ENCODE measurements around the gene G6PC2.
"Not testable (repeated sequence)": the region's sequence is repeated elsewhere in the genome, so short reads cannot be mapped to it uniquely, and the experiment has no call there.

Gene G6PC2, protein sequence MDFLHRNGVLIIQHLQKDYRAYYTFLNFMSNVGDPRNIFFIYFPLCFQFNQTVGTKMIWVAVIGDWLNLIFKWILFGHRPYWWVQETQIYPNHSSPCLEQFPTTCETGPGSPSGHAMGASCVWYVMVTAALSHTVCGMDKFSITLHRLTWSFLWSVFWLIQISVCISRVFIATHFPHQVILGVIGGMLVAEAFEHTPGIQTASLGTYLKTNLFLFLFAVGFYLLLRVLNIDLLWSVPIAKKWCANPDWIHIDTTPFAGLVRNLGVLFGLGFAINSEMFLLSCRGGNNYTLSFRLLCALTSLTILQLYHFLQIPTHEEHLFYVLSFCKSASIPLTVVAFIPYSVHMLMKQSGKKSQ

DNA sequence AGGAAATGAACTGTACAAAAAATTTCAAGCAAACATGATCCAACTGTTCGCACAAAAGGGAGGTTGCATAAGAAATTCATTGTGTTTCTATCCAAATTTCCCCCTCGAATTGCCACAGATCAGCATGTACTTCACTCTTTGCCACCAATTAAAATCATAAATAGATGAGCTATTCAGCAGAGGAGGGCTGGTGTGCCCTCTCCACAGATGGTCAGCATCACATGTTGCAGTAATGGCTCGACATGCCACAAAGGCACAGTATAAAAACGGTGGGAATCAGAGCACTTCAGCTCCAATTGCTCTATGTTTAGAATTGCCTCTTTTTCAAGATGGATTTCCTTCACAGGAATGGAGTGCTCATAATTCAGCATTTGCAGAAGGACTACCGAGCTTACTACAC lies at the start of gene G6PC2:
G6PC2 (plus strand) TSS at position 289 of the 400 bp plus-strand sequence; CDS start at position 330, 41 bp downstream.
- DNase-seq (ENCODE audit: low spot score): no peak

DNA sequence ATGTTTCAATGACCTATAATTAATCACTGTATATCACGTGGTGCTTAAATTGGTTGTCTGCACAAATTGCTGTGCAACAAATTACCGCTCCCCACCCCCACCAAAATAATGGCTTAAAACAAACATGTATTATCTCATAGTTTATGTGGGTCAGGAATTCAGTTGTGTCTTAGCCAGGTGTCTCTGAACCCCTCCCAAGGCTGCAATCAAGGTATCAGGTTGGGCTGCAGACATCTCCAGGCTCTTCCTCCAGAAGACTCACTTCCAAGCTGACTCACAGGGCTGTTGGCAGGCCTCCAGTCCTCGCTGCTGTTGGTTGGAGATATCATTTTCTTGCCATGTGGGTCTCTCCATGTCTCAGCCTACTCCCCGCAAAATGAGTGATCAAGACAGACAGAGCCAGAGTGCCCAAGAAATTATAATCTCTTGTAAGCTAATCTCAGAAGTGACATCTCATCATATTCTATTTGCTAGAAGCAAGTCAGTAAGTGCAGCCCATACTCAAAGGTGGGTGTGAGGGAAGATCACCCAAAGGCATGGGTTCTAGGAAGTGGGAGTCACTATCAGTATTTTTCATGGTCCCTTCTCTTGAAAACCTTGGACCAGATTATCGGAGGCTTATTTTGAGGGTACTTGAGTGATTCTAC lies 49.3 kb upstream of the G6PC2 start:
- no peak for DNase-seq (ENCODE audit: low spot score)

DNA sequence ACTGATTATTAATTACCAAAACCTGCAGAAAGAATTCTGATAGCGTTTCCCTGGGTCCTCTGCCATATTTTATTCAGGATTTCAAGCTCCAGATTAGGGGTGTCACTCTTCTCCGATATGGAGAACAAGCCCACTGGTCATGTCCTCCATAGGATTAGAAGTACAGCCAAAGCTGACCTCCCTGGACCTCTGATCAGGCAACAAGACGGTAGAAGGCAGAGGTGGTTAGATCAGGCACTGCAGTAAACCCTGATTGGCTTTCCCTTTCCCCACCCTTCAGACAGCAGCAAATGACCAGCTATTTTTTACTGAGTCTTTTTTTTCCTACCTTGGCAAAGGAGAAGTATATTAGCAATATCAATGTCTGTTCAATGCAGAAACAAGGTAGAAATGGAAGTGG lies 48.6 kb upstream of the G6PC2 start:
- no peak for DNase-seq (ENCODE audit: low spot score)

DNA sequence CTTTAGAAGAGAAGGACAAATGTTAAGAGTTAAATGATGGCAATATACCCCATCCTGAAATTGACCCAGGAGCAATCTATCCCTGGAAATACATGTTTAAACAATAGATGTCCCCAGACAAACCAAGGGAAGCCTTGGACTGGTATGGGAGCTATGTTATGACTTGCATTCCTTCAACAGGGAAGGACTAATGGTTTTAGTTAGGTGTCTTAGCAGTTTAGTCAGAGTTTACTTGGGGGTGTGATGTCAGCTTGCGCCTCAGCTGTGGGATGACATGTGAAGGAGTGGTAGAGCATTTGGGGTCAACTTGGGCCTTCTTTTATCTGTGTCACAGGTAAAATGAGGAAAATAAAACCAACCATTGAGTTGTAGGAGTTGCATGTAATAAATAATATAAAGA lies 47.6 kb upstream of the G6PC2 start:
- DNase-seq (ENCODE audit: low spot score): no peak

DNA sequence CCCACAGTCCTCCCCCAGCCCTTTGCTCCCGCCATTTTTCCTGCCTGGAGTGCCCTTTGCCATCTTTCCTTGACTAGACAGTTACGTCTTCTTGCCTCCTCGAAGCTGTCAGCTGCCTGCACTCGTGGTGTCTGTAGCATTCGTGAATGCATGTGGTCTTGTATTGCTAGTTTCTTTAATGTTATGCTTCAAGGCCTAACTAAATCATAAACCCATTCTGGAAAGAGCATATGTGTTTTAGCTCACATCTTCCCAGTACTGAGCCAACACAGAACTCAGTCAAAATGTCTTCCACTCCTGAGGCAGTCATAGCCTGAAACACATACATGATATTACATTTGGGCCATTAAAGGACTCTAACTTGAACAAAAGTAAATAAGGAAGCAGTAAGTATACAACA lies 46.4 kb upstream of the G6PC2 start:
- DNase-seq (ENCODE audit: low spot score): no peak

DNA sequence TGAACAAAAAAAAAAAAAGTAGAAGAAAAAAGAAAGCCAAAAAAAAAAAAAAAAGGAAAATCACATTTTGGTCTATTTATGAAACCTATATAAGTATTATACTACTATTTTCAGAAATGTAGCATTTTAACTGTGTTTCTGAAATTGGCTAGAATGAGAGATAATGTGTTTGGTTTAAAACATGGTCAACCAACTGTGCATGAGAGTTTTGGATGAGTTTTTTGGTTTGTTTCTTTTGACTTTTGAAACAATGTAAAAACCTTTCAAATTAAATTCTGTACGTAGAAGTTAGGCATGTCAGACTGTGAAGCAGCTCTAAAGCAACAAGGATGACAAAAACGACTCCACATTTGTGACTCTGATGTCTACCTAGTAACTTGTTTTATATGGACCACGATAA lies 45.5 kb upstream of the G6PC2 start:
- no peak for DNase-seq (ENCODE audit: low spot score)

DNA sequence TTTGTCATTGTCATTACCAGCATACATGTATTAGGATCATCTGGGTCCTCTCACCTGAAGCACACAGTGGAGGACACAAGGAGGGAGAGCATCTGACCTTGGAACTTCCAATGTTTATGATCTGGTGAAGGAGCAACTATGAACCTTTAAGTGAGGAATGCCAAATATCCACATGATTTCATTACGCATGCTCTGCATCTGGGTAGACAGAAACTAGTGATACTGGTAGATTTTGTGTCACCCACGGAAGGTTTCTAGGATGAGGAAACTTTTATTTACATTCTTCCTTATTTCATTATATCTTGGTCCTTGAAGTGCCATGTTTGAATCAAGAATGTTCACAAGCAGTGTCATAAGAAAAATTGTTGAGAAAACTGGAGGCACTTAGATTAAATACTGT lies 42.9 kb upstream of the G6PC2 start:
- no peak for DNase-seq (ENCODE audit: low spot score)

DNA sequence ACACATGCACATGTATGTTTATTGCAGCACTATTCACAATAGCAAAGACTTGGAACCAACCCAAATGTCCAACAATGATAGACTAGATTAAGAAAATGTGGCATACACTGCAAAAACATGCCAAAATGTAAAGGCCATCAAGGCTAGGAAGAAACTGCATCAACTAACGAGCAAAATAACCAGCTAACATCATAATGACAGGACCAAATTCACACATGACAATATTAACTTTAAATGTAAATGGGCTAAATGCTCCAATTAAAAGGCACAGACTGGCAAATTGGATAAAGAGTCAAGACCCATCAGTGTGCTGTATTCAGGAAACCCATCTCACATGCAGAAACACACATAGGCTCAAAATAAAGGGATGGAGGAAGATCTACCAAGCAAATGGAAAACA lies 33.9 kb upstream of the G6PC2 start:
- DNase-seq (ENCODE audit: low spot score): not testable (repeated sequence)

DNA sequence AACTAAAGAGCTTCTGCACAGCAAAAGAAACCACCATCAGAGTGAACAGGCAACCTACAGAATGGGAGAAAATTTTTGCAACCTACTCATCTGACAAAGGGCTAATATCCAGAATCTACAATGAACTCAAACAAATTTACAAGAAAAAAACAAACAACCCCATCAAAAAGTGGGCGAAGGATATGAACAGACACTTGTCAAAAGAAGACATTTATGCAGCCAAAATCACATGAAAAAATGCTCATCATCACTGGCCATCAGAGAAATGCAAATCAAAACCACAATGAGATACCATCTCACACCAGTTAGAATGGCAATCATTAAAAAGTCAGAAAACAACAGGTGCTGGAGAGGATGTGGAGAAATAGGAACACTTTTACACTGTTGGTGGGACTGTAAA lies 30.7 kb upstream of the G6PC2 start:
- DNase-seq (ENCODE audit: low spot score): not testable (repeated sequence)

DNA sequence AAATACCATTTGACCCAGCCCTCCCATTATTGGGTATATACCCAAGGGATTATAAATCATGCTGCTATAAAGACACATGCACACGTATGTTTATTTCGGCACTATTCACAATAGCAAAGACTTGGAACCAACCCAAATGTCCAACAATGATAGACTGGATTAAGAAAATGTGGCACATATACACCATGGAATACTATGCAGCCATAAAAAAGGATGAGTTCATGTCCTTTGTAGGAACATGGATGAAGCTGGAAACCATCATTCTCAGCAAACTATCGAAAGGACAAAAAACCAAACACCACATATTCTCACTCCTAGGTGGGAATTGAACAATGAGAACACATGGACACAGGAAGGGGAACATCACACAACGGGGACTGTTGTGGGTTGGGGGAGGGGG lies 30.3 kb upstream of the G6PC2 start:
- DNase-seq (ENCODE audit: low spot score): not testable (repeated sequence)

DNA sequence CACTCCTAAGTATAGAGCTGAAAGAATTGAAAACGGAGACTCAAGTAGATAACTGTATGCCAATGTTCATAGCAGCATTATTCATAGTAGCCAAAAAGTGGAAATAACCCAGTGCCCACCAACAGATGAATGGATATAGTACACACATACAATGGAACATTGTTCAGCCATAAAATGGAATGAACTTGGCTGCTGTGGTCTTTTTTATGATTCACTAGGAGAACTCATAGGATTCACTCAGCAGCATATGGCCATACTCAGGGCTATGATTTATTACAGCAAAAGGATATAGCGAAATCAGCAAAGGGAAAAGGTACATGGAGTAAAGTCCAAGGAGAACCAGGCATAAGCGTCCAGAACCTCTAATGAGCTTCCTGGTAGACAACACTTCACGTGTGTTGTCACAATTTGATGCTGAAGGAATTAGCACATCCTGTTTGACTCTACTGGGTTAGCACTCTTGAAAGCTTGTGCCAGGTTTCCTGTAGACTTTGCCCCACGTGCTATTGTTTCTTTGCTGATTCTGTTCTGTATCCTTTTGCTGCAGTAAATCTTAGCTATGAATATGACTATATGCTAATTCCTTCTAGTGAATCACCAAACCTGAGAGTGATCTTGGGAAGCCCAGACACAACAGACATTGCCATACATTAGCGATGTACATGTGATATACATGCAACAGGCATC lies 26.6 kb upstream of the G6PC2 start:
- no peak for DNase-seq (ENCODE audit: low spot score)

DNA sequence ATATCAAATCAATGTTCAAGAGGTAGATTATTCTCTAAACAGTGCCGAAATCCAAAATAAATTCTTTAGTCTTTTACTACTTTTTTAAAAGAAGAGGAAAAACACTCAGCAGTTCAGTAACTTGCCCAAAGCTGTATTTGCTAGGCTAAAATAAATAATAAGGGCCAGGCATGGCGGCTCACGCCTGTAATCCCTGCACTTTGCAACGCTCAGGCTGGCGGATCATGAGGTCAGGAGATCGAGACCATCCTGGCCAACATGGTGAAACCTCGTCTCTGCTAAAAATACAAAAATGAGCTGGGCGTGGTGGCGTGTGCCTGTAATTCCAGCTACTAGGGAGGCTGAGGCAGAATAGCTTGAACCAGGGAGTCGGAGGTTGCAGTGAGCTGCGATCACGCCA lies 18.9 kb upstream of the G6PC2 start:
- not testable (repeated sequence) for DNase-seq (ENCODE audit: low spot score)

DNA sequence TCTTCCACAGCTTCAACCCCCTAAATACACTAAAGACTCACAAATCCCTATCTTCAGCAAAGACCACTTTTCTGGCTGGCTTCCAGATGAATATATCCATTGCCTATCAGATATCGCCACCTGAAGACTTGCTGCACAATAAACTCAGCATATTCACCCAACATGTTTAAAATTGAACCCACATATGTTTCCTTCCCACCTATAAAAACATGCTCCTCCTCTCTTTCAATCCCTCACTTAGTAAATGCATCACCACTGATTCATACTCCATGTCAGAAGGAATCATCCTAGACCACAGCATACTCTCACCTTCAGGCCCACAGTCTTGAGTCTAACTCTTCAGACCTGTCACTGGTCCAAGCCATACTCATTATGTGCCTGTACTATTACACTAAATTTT lies 16.1 kb upstream of the G6PC2 start:
- no peak for DNase-seq (ENCODE audit: low spot score)

DNA sequence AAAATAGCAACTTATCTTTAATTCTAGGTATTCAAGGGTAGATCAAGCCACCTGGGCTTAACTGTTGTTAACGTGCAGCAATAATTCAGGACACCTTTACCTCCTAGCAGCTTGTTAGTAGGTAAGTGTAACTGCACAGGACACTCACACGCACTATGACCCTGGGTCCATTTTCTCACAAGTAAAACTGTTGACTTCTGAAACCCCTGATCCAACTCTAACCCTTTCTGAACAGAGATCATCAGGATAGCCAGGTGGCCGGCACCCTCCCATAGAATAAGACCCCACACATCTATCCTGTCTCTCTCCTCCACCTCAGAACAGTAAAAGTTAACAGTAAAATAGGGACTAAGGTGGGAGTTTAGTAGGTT lies 11.5 kb upstream of the G6PC2 start:
- no peak for DNase-seq (ENCODE audit: low spot score)

DNA sequence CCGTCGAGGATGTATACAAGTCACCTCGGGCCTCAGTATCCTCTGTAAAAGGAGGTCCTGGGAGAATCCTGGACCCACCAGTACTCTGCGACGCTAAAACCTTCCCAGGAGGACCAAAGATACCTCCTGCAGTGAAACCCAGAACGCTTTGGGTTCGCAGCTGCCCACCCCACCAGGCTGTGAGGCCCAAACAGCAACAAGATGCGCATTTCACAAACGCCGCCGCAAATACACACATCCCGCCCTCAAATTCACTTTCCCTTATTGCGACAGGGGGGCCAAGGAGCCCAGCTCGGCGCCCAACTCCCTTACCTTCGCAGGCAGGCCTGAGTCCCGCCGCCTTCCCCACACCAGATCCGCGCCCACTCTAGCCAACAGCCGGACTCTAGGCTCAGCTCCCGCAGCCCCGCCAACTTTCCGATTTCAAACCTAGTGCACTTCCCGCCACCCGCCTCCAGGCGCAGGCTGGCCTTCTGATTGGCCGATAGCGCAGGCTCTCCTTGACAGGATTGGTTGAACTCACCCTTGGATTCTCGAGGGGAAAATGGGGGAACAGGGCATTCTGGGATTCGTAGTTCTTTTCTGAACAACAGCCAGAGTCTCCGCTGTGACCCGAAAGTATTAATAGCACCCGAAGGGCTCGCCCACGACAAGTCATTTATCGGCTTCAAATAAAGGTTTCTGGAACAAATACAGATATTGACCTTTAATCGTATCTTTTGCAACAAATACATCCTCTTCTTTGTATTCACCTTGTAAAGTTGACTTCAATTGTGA lies 10.9 kb upstream of the G6PC2 start, which contains the start of gene SPC25:
SPC25 (minus strand) TSS at position 425 of the 777 bp plus-strand sequence. CDS start 911 bp downstream, outside the sequence.
- peak; percentile 93 for DNase-seq (ENCODE audit: low spot score)

DNA sequence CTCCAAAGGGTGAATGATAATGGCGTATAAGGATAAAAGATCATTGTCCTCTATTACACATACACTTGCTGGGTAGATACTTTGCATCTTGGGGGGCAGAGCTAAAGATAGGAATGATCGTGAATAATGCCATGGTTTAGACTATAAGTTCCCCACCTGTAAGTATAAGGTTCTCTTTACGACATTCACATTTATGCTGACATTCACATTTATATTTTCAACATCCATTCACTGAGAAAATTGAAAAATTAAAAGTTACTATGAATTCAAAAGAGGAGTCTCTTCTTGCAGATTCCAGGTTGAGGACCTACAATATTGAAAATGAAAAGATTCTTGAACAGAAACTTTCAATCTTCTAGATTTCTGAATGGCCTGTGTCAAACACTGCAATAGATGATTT lies 8.8 kb upstream of the G6PC2 start:
- no peak for DNase-seq (ENCODE audit: low spot score)

DNA sequence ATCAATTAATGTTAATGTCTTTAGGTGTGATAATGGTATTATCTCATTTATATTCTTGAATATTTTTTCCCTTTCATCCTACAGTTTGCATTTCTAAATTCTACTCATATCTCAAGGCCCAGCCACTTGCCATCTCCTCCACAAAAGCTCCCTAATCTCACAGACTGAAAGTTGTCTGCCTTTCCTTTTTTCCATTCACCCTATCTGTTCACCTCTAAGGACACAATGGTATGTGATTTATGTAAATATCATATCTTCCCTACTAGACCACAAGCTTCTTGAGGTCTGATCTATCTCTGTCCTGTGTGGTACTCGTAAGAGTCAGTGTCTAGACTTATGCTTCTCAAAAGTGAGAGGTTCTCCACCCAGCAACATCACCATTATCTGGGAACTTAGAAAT lies 7.0 kb upstream of the G6PC2 start:
- DNase-seq (ENCODE audit: low spot score): no peak

DNA sequence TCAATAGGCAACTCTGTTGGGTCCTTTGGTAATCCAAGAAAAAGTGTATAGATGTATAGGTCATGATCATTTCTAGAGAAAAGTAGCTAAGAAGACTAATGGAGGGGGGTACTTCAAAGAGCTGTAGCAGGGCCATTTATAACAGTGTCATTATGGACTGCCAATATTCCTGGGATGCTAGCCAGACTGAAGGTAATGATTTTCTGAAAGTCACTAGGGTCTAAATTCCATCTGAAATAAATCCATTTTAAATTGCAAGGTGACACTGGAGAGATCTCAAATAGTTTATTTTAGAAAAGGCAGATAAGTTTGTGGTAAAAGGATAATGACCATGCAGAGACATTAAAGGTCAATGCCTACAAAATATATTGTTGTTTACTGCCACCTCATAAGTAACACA lies 6.4 kb upstream of the G6PC2 start:
- no peak for DNase-seq (ENCODE audit: low spot score)

DNA sequence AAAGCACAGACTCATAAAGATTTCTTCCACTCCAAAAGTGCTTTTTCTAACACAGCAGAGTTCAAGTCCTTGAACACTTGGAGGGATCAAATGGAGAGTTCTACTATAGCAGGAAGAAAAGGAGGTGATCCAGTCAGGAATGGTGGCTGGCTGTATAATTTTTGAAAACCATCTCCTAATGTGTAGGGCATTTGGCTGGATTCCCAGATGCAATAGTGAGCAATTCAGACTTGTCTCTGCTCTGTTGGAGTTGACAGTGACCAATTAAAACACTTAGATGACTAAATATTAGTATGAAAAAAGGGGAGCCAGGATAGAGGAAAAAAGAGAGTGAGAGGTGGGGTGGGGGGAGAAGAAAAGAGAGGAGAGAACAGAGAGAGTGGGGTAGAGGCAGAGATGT lies 5.3 kb upstream of the G6PC2 start:
- no peak for DNase-seq (ENCODE audit: low spot score)

DNA sequence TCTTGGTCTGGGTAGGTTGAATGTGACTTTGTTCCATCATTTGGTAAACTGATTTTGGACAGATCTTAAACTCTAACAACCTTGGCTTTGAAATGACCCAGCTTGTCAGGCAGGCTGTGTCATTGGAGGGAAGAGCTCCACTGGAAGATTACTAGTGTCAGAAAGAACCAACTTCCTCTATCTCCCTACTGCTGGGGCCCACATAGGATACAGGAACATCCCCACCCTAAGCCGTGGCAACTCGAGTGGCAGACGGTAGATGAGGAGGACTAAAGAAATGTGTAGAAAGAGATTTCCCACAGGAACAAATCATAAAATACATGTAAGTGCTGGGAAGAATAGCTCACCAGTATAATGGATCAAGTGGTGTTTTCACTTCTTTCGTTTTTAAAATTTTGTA lies 4.3 kb upstream of the G6PC2 start:
- no peak for DNase-seq (ENCODE audit: low spot score)

DNA sequence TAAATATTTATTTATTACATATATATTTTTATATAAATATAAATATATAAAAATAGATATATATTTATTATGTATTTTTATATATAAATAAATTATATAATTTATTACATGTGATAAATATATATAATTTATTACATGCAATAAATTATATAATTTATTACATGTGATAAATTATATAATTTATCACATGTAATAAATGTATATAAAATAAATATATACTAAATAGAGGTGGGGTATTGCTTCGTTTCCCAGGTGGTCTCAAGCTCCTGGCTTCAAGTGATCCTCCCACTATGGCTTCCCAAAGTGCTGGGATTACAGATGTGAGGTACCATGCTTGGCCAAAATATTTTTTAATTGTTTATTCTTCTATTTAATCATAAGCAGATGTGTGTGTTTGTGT lies 3.6 kb upstream of the G6PC2 start:
- DNase-seq (ENCODE audit: low spot score): no peak

DNA sequence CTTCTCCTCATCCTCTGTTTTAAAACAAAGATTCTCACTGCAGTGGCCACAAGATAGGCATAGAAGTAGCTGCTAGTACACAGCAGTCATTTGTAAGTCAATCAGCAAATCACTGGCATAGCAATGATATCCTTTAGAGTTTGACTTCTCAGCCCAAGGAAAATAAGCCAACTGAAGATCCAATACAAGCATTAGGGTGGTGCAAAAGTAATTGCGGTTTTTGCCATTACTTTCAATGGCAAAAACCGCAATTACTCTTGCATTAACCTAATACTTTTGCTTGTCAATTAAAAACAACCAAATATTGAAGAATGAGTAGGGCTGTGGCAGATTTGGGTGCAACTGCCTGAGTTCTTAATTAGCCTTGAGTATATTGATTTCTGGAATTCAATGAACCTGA lies 2.8 kb downstream of the G6PC2 start:
- DNase-seq (ENCODE audit: low spot score): no peak

All from HuH-7.5 (cell line).